Ammon's horn (tissue), 1 donor: ENCODE data around the gene ACER2.

Experiments used
- DNase-seq: peaks from one replicate; pipeline ENCODE4 v3.0.0-alpha.2; 2016; ENCODE audit warnings: low spot score

Gene ACER2

GRCh38 chr9:19456426-19456825 lies 47.6 kb downstream of the ACER2 start:
- no peak for DNase-seq

DNA sequence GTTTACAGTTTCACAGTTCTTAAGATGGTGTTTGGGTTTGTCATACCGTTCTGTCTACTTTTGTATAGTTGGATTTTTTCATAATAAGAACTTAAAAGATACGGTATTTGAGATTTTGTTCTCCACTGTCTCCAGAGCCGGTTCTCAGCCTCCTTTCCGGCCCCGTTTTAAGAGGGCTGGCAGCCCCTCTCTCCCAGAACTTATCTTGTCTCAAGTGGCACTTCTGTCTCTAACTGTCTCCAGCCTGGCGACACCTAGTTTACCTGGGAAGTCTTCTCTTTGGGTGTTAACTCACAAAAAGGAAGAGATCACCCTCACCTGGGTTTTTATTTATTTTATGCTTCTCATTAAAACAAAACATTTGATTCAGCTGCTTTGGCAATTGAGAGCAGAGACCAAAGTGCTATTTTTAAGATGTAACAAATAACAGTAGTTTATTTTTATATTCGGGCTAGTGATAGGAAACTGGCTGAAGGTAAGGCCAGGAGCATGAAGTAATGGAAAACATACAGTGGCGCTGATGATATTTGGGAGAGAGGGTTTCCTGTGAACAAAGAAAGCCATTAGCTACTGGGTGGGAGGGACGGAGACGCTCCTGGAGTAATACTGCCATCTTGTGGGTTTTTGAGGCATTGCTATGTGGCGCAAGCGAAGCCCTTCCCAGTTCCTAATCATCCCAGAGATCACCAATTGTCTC lies 48.3 kb downstream of the ACER2 start:
- DNase-seq = peak; percentile 88

- no peak for DNase-seq
Observed at GRCh38 chr9:19457693-19458009, 48.8 kb downstream of the ACER2 start.

- no peak for DNase-seq
Observed at GRCh38 chr9:19460243-19460642, 51.4 kb downstream of the ACER2 start.

DNA sequence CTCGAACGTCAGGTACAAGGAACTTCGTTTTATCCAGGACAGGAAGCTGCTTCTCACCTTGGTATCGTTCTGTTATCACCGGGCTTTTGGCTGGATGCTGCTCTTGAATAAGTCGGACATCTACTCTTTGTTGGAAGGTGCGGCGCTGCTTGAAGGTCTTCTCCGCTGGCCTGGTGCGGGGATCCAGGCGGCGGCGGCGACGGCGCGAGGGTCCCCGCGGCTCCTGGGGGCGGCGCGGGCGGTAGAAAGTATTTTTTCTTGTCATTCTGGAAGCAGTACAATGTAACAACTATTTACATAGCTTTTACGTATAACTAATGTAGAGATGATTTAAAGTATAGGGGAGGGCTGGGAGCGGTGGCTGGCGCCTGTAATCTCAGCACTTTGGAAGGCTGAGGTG lies 52.3 kb downstream of the ACER2 start:
- DNase-seq = no peak

GRCh38 chr9:19464061-19464763 lies 55.4 kb downstream of the ACER2 start:
- DNase-seq = no peak

DNA sequence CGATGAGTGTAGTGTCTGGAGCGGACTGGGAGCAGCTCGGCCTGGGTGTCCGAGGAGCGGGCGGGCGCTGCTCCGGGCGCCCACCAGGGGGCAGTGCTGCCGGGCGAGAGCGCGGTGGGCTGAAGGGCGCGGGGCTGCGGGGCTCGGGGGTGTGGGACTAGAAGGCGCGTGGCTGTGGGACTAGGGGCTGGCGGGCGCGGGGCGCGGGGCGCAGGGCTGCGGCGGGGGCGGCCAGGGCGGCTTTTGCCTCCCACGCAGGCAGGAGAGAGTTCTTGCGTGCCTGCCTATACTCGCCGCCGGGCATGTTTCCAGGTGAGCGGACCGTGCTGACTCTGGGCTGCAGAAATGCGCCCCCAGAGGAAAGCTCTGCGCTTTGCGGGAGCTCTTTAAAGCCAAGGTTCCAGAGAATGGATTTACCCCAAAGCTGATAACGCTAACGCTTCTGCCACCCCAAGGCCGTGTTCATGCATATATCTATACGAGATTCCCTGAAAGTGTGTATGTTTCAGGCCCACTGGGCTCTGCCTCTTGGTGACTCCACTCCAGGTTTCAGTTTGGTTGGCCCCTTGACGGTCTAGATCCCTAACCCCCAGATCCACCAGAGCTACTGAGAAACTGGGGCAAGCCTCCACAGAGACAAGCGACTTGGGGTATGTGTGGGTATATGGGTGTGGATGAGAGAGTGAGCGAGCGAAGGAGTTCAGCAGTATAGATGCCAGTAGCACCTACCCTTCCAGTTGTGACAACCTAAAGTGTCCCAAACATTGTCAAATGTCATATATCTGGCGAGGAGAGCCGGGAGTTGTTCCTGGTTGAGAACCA lies 56.2 kb downstream of the ACER2 start:
- DNase-seq = peak; percentile 72

DNA sequence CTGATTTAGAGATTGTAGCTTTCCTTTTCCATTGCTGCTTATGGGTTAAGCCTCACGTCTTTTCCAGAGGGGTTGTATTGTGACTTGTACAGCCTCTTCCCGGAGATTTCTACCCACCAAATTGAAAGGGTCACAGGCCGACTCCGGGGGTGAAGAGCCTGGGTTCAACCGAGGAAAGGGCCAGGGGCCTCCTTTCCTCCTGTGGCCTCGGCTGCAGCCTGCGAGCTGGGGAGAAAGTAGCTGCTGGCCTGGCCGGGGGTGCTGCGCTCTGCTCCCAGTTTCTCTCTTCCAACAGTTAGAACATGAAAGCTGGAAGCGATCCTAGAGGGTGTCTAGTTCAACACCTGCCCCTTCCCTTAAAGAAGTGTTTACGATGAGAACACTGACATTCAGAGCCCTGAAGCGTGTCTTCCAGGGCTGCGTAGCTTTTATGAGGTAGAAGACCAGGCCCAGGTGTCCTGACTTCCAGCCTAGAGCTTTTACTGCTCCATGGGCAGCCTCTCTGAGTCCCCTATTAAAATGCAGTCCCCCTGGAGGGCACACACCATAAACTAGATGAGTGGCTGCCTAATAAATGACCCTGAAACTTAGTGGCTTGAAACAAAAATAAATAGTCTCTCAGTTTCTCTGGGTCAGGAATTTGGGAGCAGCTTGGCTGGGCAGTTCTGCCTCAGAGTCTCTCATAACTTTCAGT lies 56.9 kb downstream of the ACER2 start:
- no peak for DNase-seq

DNA sequence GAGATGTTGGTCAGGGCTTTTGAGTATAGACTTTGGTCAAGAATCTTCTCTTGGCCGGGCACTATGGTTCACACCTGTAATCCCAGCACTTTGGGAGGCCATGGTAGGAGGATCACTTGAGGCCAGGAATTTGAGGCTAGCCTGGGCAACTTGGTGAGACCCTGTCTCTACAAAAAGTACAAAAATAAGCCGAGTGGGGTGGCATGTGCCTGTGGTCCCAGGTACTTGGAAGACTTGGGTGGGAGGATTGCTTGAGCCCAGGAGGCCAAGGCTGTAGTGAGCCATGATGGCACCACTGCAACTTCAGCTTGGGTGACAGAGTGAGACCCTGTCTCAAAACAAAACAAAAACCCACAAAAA lies 57.5 kb downstream of the ACER2 start:
- no peak for DNase-seq

GRCh38 chr9:19469271-19469670 lies 60.5 kb downstream of the ACER2 start:
- no peak for DNase-seq

DNA sequence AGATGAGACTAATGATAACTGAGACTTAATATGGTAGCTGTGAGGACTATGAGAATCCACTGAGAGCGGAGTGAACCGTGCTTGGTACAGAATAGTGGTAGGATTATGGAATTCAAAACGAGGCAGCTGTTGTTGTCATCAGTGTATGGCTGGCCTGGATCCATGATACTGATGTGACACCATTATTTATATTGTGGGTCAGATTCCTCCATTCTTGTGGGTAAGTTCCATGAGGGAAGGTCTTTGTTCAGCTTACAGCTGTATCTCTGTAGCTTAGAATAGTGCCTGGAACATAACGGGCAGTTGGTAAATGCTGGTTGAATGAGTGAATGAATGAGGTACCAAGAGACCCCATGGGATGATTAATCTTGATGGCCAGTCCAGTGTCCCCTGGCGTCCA lies 61.8 kb downstream of the ACER2 start:
- DNase-seq = peak; percentile 74

- no peak for DNase-seq
Observed at GRCh38 chr9:19470981-19471650, 62.3 kb downstream of the ACER2 start.

DNA sequence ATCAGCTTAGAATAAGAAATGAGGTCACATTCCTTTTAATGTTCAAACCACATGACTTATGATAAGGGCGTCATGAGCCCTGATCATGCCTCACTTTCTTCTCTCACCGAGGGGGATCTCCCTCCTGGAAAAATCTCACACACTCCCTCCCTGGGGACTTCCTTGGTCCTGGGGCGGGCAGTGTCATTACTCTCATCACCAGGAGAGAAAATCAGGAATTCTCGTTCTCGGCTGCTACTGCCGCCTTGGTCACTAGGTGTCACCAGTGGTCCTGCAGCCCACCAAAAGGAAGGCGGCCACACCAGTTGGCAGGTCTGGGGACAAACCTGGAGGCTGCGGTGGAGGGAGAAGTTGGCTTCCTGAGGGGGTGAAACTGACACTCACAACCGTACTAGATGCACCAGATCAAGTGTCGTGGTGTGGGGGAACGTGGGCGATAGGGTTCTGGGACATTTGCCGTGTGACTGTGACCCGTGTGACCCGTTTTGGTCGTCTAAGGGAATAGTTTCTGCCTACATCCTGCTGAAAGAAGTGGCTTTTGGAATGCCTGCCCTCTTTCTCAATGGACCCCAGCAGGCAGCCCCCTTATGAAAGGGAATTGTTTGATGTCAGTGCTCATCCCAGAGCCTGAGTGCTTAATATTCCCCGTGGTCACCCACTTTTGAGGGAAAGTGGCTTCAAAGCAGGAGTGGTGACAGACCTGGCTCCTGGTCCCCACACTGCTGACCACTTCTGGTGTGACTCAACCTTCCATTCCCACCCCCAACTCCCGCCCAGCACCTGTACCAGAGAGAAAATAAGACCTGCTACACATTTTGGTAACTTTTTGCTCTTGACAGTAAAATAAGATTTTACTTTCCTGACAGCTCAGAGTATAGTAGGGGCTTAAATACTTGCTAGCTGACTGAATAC lies 63.2 kb downstream of the ACER2 start:
- peak; percentile 90 for DNase-seq

- DNase-seq = no peak
Observed at GRCh38 chr9:19473605-19474004, 64.8 kb downstream of the ACER2 start.

DNA sequence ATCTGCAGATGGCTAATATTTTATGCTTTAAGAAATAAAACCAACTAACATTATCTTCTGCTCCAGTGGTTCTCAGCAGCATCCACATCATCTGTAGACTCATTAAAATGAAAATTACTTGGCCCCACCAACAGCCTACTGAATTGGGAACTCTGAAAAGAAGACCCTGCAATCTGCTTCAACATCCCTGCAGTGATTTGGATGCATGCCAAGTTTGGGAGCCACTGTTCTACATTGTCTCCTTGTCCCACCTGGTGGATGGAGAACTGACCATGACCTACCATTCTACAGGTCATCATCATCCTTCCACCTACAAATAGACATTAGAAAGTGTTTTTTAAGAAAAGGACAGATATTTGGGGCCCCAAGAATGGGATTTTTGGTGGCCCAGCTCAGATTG lies 71.1 kb downstream of the ACER2 start:
- no peak for DNase-seq

- DNase-seq = no peak
Observed at GRCh38 chr9:19480345-19480744, 71.5 kb downstream of the ACER2 start.

DNA sequence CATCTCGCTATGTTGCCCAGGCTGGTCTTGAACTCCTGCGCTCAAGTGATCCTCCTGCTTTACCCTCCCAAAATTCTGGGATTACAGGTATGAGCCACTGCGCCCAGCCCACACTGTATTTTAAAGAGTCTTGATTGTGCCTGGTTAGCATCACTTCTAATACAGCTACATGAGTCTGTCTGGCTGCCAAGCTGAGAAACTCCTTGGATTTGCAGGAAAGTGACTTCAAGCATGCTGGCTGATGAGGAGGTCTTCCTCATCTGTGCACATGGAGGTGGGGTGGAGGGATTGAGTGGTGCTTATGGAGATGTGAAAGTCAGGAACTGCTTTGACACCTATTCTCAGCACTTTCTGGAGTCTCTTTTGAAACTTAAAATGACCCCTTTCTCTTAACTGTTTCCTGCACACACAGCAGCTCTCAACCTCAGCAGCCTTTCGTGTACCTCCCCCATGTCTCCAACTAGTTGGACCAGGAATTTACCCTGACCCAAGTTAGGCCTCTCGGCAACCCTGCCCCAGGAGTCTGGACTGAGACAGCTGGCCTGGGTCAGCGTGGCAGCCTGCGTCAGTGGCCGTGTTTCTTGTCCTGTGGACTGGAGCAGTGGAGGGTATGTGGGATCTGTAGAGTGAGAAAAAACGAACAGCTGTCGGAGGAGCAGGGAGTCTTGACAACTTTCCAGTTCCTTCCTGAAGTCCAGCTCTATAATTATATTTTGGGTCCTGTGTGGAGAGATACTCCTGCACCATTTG lies 72.5 kb downstream of the ACER2 start:
- no peak for DNase-seq

GRCh38 chr9:19481971-19482404 lies 73.2 kb downstream of the ACER2 start:
- DNase-seq = peak; percentile 92

- DNase-seq = peak; percentile 45
Observed at GRCh38 chr9:19484699-19485098, 75.9 kb downstream of the ACER2 start.

DNA sequence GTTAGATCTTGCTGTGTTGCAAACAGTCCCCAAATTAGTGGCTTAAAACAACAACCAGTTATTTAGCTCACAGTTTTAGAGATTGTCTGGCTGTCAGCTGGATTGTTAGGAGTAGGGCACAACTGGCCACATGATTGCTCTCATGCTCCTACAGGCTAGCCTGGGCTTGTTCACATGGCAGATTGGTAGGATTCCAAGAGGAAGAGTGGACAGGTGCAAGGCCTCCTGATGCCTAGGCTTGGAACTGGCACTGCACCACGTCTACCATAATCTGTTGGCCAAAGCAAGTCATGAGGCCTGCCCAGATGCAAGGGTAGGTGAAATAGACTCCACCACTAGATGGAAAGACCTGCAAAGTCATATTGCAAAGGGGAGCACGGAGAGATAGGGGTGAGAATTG lies 76.4 kb downstream of the ACER2 start:
- no peak for DNase-seq
